NCI-H1436 (cell line): ENCODE results near the gene TES.
"Not testable (repeated sequence)": the region's sequence is repeated elsewhere in the genome, so short reads cannot be mapped to it uniquely, and the experiment has no call there.

Experiments
- DNase-seq: peaks from one replicate; lab custom pipeline; 2025; lab: John Stamatoyannopoulos, UW

TES gene

DNA sequence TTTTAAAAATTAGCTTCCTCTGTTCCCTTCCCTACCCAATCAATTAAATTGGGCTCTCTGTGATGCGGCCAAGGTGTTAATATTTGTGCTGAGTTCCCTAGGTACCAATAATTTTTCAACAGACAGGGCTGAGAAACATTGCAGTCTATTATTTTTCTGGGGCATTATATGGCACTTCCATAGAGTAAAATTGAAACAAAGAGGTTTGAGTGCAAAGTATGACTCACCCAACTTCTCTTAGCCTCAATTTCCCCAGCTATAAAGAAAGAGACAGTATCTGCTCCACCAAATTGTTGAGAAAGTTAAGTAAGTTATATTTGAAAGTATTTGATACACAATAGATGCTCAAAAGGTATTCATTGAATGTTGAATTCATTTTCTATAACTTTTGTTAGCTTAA lies 74.9 kb downstream of the TES start:
- DNase-seq: no peak

DNA sequence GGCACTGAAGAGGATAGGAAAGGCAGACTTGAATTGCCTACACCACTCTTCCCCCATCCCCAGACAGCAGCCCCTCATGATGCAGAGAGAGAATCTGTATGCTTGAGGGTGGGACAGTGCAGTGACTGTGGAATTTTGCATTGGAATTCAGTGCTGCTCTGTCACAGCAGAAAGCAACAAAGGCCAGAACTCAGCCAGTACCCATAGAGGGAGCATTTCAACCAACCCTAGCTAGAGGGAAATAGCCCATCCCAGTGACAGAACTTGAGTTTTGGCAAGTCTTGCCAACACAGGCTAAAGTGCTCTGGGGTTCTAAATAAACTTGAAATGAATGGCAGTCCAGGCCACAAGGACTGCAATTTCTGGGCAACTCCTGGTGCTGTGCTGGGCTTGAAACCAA lies 80.4 kb downstream of the TES start:
- DNase-seq: no peak

DNA sequence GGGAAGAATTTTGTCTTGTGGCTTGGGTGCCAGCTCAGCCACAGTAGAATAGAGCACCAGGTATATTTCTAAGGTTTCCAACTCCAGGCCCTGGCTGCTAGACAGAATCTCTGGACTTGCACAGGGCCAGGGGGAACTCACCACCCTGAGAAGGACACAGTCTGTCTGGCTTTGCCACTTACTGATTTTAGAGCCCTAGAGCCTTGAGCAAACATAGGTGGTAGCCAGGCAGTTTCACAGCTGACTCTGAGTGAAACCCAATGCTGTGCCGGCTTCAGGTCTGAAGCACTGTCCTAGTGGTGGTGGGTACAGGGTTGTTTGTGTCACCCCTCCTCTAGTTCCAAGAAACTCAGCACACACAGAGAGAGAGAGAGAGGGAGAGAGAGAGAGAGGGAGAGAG lies 81.6 kb downstream of the TES start:
- DNase-seq: no peak

DNA sequence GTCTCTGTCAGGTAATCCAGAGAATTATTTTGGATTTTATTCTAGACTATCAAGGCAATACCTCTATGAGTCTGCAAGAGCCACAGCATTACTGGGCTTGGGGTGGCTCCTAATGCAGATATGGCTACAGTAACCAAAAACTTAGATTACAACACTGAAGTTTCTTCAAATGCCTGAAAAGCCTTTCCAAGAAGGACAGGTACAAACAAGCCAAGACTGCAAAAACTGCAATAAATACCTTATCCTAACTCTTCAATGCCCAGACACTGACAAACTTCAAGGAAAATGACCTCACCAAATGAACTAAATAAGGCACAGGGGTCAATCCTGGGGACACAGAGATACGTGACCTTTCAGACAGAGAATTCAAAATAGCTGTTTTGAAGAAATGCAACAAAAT lies 82.0 kb downstream of the TES start:
- no peak for DNase-seq

DNA sequence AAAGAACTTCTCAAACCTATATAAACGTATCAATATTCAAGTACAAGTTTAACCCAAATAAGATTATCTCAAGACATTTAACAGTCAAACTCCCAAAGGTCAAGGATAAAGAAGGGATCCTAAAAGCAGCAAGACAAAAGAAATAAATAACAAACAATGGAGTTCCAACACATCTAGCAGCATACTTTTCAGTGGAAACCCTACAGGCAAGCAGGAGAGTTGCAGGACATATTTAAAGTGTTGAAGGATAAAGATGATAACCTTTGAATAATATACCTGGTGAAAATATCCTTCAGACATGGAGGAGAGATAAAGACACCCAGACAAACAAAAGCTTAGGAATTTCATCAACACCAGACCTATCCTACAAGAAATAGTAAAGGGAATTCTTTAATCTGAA lies 82.8 kb downstream of the TES start:
- no peak for DNase-seq

DNA sequence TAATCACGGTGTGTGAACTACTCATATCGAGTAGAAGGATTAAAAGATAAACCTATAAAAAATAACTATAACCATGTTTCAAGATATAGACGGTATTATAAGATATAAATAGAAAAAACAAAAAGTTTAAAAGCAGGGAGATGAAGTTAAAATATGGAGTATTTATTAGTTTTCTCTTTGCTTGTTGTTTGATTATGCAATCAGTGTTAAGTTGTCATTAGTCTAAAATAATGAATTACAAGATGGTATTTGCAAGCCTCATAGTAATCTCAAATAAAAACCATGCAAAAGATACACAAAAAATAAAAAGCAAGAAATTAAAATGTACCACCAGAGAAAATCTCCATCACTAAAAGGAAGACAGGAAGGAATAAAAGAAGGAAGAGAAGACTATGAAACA lies 83.3 kb downstream of the TES start:
- no peak for DNase-seq

DNA sequence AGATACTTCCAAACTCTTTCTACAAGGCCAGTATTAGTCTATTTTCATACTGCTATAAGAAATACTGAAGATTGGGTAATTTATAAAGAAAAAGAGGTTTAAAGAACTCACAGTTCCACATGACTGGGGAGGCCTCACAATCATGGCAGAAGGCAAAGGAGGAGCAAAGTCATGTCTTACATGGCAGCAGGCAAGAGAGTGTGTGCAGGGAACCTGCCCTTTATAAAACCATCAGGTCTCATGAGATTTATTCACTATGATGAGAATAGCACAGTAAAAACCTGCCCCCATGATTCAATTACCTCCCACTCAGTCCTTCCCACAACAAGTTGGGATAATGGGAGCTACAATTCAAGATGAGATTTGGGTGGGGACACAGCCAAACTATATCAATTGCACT lies 85.6 kb downstream of the TES start:
- DNase-seq: not testable (repeated sequence)

DNA sequence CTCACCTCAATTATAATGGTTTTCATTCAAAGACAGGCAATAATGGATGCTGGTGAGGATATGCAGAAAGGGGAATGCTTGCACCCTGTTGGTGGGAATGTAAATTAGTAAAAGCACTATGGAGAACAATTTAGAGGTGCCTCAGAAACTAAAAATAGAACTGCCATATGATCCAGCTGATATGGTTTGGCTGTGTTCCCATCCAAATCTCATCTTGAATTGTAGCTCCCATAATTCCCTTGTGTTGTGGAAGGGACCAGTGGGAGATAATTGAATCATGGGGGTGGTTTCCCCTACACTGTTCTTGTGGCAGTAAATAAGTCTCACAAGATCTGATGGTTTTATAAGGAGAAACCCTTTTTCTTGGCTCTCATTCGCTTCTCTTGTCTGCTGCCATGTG lies 87.7 kb downstream of the TES start:
- no peak for DNase-seq

DNA sequence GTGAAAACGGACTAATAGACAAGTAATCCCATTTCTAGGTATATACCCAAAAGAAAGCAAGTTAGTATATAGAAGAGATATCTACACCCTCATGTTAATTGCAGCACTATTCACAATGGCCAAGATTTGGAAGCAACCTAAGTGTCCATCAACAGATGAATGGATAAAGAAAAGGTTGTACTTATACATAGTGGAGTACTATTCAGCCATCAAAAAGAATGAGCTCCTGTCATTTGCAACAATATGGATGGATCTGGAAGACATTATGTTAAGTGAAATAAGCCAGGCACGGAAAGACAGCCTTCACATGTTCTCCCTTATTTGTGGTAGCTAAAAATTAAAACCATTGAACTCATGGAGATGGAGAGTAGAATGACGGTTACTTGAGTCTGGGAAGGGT lies 88.2 kb downstream of the TES start:
- DNase-seq: no peak

DNA sequence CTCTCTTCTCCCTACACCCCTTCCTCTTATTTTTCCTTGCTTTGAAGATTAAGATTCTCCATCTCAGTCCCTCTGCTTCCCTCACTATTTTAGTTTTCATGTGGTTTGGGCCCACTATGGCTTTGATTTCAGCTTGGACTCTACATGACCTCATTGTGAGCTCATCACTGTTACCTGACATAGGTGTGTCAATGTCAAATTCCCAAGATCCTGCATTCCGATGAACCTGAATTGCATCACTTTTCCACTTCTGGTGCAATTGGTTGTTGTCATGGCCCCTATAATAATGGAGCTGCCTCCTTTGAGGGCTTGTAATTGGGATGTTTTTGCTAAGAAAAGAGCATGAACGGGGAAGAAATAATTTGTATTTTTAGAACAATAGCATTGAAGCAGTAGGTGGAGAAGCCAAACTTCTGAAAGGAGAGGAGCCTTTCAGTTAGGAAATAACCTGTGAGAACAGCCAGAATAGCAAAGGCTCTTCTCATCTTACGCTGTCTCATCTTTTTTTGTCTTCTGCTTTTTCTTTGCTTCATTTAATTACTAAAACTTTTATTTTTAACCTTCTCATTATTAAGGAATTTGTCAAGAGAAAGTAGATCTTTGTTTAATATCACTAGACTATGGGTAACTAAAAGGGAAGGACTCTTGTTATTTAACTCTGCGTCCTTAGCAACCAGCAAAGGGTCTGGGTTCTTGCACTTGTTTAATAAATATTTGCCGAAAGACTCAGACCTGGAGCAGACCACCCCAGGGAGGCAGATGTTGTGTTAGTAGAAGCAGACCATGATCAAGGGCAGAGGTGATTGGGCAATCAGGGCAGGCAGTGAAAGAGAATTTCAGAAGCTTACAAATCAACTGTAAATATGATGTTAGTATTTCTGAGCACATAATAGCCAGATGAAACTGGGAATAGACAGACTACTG lies 95.4 kb downstream of the TES start:
- DNase-seq: no peak

DNA sequence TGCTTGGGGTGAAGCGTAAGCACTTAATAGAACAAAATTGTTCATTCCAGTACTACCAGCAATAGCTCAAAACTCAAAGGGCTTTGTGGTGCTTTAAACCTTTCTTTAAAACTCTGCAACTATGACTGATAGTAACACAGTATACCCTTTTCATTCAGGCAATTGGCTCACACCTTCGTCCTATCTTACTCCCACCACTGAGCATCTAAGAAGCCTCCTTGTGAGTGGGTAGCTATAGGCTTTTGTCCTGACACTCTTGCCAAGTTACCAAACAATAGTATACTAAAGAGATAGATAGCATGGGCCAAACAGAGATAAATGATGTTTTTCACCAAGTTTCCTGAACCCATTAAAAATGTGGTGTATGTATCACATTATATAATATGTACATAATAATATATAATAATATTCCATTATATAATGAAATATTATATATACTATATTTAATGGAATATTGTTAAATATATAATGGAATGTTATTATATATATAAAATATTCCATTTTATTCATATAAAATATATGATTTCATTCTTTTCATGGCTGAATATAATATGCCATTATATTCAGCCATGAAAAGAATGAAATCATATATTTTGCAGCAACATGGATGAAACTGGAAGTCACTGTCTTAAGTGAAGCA lies 96.2 kb downstream of the TES start:
- no peak for DNase-seq

DNA sequence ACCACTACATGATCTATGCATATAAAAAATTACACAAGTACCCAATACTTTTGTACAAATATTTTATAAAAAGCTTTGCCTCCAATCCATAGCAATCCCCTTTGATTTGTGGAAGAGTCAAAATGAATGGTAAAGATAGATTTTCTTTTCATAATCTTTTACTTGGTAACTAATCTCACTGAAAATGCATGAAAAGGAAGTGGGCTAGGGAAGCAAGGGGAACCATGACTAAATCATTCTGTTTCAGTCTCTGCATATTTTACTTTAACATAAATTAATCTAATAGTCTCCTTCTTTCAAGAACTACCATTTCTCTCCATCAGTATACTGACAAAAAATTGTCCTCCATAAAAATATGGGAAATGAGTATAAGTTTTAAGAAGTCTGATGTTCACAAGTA lies 96.9 kb downstream of the TES start:
- DNase-seq: no peak
